RWPE1 (cell line): ENCODE data around the gene CLINT1.
A peak's percentile ranks its signal among the peaks of the same experiment; 100 is the strongest.

ENCODE experiments used
- CTCF ChIA-PET: fragments of 350-600 bp; sonication (Branson Sonifier 250); formaldehyde crosslinking; extraction: SDS; loops from one replicate; lab custom pipeline; 2021; lab: Yijun Ruan, JAX
- POLR2A ChIA-PET: fragments of 400-600 bp; formaldehyde crosslinking; extraction: SDS; loops from one replicate; lab custom pipeline; 2020; ENCODE audit warnings: antibody characterized with exemption; ENCODE audit not compliant: low non-redundant PET; lab: Yijun Ruan, JAX
- DNase-seq: peaks from one replicate; pipeline ENCODE4 v3.0.0; 2012; ENCODE audit warnings: low spot score
- H3K27ac ChIP-seq: fragments of 450-650 bp; 2 replicates; pipeline ENCODE4 v1.5.1; 2017
- CTCF ChIP-seq: fragments of 450-650 bp; conservative IDR thresholded peaks from 2 replicates; pipeline ENCODE4 v1.5.1; 2017; ENCODE audit warnings: low read depth, mild to moderate bottlenecking

The CLINT1 gene

GRCh38 chr5:157818368-157818767, 40.6 kb downstream of the CLINT1 start:
- no peak overlapping the region for H3K27ac ChIP-seq
- CTCF ChIA-PET: interaction anchor here (0.8 to 1.0 kb wide), 3 partner anchors 65 to 1288 kb away, joined by 3 read pairs; no protein-coding TSS in a partner anchor
- no peak for DNase-seq
- TF ChIP-seq CTCF: no peak
- POLR2A ChIA-PET: no interaction called here

DNA sequence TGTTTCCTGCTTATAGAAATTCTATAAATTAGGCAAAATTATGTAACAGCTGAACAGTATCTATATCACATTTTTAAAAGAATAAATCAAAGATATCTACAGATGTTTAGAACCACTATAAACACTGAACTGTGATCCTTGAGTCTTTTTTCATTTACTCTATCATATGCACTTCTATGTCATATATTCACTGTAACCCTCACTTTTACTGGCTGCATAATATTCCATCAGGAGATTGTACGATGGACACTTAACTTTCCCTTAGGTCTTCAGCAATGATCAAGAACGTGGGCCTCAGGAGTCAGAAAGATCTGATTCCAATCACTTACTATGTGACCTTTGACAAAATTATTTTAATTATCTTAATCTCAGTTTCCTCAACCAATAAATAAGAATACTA, 41.0 kb downstream of the CLINT1 start:
- ChIA-PET POLR2A (no interaction called here), CTCF (interaction anchor here (0.9 to 1.7 kb wide), 5 partner anchors 37 to 1289 kb away, joined by 3 to 23 read pairs (median 6); no protein-coding TSS in a partner anchor)
- TF ChIP-seq CTCF: no peak
- H3K27ac ChIP-seq: no peak overlapping the region
- no peak for DNase-seq

DNA sequence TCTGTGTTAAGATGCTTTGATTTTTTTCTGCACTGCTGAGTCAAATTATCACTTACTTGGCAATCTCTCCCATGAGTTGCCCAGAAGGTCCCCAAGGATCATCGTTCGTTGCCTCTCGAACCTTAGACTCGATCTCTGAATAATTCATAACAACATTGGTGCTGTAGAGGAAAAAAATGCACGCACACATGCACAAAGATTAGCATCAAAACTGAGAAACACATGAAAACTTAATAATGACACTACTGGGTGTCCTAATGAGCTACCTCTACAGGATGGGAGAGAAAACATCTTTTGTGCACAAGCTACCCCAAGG, 41.6 kb downstream of the CLINT1 start:
- ChIA-PET POLR2A (no interaction called here), CTCF (interaction anchor here (0.6 to 1.7 kb wide), 16 partner anchors 9 to 1289 kb away, joined by 3 to 23 read pairs (median 4); no protein-coding TSS in a partner anchor)
- H3K27ac ChIP-seq: no peak overlapping the region
- no peak for TF ChIP-seq CTCF
- no peak for DNase-seq

- POLR2A ChIA-PET: no interaction called here
- CTCF ChIA-PET: interaction anchor here (0.6 to 1.7 kb wide), 16 partner anchors 9 to 1290 kb away, joined by 3 to 23 read pairs (median 4); no protein-coding TSS in a partner anchor
- no peak overlapping the region for H3K27ac ChIP-seq
- peak; percentile 81 for TF ChIP-seq CTCF
- DNase-seq: peak; percentile 21
Measured at GRCh38 chr5:157816682-157817386, 42.1 kb downstream of the CLINT1 start.

GRCh38 chr5:157812086-157812485, 46.9 kb downstream of the CLINT1 start:
- POLR2A ChIA-PET: no interaction called here
- no peak for TF ChIP-seq CTCF
- no peak overlapping the region for H3K27ac ChIP-seq
- CTCF ChIA-PET: interaction anchor here (0.6 to 1.1 kb wide), 3 partner anchors 29 to 981 kb away, joined by 3 read pairs; no protein-coding TSS in a partner anchor
- no peak for DNase-seq

- no peak for TF ChIP-seq CTCF
- no peak for DNase-seq
- CTCF ChIA-PET: interaction anchor here (0.5 to 0.6 kb wide), 2 partner anchors 21 to 66 kb away, joined by 4 to 5 read pairs; no protein-coding TSS in a partner anchor
- no peak overlapping the region for H3K27ac ChIP-seq
- POLR2A ChIA-PET: no interaction called here
Measured at GRCh38 chr5:157808043-157808442, 50.9 kb downstream of the CLINT1 start.
